ENCODE data around the gene FBXO10.
"Not testable (repeated sequence)": the region's sequence is repeated elsewhere in the genome, so short reads cannot be mapped to it uniquely, and the experiment has no call there.

FBXO10 gene

GRCh38 chr9:37473982-37474381, 102.2 kb downstream of the FBXO10 start:
- not testable (repeated sequence) for DNase-seq

GRCh38 chr9:37471942-37472684, 104.1 kb downstream of the FBXO10 start:
- no peak for DNase-seq

DNA sequence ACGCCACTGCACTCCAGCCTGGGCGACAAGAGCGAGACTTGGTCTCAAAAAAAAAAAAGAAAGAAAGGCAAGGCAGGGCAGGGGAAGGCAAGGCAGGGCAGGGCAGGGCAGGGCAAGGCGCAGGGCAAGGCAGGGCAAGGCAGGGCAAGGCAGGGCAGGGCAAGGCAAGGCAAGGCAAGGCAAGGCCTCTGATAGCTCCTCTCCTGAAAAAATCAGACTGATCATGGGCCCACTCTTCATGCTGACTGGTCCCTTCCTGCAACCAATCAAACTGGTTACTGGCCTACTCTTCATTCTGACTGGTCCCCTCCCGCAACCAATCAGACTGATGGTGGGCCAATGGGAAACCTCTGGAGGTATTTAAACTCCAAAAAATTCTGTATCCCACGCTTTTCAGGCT, 107.6 kb downstream of the FBXO10 start:
- DNase-seq: no peak

DNA sequence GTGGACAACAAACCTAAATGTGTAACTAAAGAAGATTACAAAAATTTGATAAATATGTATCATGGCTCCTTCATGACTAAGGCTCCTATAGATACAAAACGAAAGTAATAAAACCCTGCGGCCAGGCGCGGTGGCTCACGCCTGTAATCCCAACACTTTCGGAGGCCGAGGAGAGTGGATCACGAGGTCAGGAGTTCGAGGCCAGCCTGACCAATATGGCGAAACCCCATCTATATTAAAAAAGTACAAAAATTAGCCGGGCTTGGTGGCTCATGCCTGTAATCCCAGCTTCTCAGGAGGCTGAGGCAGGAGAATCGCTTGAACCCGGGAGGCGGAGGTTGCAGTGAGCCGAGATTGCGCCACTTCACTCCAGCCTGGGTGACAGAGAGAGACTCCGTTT, 108.7 kb downstream of the FBXO10 start:
- not testable (repeated sequence) for DNase-seq

GRCh38 chr9:37466037-37466709, 110.0 kb downstream of the FBXO10 start:
- DNase-seq: no peak

GRCh38 chr9:37465249-37466036, 110.7 kb downstream of the FBXO10 start, which contains the start of gene ZBTB5:
ZBTB5 (minus strand) TSS chr9:37465450; CDS start chr9:37442551, 22,899 bp downstream.
- peak; percentile 98 for DNase-seq

GRCh38 chr9:37464426-37465248, 111.5 kb downstream of the FBXO10 start:
- peak; percentile 23 for DNase-seq

DNA sequence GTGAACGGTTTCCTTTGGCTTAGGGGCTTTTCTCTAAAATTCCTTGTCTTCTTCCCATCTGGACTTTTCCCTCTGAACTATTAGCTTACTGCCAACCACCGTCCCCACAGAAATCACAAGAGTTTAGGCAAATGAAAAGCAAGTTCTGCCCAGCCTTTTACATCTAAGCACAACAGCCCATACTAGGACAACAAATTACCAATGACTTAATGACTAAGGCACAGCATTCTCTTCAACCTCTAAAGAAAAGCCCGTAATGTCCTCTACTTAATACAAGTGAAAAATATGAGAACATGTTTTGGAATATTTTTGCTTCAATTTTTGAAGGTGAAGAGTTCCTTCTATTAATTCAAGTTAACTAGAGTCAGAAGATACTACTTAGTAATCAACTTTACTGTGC, 112.2 kb downstream of the FBXO10 start:
- DNase-seq: no peak
